Frontal cortex (tissue), 4 donors: Measurements from ENCODE around the gene ZNF407. TPM values are rescaled to one million over a fixed set of nuclear protein-coding genes. Genes with fewer than 3 reads are reported as not detected.

Experiments used
- DNase-seq, 2 donors: peaks; one replicate each; pipeline ENCODE4 v3.0.0; 2012; ENCODE audit warnings: low spot score in 2 of 2
- FAIRE-seq: peaks from 2 replicates; lab custom pipeline; 2012; peaks lifted over from hg19 to GRCh38; lab: Jason Lieb, UNC
- total RNA-seq: library from RNA; depleted of rRNA; stranded (reverse); fragments of >200 nt; gene quantifications from one replicate; pipeline ENCODE4 v1.2.3, GENCODE V29; 2014
- donor health status: control.
- donor health status: control.
- donor health status: control.

The ZNF407 gene
- total RNA-seq, 1 donor from 2014 or later = 22.0 TPM

DNA sequence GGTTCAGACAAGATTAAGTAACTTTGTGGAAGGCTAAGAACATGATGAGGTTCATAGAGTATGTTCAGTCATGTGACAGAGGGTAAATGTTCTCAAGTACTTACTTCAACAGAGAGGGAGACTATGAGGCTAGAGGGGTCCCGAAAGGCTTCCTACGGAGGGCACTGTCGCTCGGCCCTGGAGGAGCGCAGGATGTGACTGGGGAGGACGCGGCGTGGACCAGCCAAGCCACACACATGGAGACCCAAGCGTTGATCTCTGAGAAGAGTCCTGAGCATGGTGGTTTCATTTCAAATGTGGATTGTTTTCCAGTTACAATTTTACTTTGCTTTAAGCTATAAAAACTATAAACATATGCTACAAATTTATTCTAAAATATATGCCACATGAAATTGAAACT, 383.8 kb downstream of the ZNF407 start:
- FAIRE-seq = no peak
- no peak for DNase-seq

DNA sequence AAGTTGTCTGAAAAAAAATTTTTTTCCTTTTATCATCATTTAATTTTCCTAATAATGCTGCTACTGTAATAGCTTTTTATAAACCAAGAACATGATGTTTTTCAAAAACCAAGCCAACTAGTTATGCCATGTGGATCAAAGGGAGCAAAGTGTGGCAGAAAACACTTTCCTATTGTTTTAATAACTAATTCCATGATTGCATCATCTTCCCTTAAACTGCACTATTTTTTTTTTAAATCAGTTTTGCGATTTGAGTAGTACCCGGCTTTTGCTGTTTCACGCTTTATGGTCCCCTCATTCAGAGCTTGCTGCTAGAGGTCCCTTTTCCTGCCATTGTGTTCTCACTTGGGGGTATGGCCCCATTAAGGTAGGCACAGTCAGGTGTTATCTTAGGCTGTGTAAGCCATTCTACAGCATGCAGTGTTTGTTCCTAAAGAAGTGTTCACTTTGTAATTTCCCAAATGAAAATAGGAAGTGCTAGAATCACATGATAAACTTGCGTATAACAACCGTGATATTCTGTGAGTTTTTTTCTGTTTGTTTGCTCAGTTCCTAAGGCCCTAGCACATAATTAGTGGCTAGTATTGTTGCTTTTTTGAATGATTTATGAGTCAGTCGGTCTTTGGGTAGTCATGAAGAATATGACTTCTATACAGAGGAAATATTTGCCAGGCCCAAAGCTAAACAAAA, 385.4 kb downstream of the ZNF407 start:
- DNase-seq (no peak), FAIRE-seq (no peak)

DNA sequence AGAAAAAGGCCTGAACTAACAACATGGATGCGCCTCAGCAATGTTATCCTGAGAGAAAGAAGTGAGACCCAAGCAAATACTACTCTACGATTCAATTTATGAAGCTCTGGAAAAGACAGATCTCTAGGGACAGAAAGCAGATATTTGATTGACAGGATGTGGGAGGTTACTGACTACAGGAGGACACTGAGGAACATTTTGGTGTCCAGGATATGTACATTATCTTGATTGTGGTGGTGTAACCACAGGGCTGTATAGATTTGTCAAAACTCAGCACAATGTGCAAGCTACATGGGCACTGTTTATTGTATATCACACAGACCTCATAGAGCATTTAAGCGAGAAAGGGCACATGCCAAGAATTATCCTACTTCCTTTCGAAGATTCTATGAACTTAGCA, 391.5 kb downstream of the ZNF407 start:
- FAIRE-seq (no peak), DNase-seq (no peak)

DNA sequence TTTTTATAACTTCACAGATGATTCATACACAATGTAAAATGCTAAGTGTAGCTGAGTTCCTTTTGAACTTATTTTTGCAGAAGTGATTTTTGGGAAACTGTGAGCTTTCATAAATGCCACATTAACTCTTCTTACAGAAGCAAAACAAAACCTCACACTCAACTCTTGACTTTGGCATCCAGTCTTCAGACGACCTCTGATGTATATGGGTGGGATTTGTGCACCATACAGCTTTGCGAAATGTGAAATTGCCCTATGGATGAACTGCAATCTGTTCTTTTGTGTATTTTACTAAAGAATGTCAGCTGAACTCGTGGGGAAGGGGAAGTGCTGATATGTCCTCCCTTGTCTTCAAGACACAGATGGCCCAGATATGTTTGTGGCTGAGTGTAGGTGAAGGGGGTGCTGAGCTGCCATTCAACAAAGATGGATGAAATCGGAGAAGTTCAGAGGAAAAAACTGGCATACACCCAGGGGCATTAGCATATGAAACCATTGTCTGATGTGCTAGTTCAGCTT, 393.0 kb downstream of the ZNF407 start:
- DNase-seq = no peak

DNA sequence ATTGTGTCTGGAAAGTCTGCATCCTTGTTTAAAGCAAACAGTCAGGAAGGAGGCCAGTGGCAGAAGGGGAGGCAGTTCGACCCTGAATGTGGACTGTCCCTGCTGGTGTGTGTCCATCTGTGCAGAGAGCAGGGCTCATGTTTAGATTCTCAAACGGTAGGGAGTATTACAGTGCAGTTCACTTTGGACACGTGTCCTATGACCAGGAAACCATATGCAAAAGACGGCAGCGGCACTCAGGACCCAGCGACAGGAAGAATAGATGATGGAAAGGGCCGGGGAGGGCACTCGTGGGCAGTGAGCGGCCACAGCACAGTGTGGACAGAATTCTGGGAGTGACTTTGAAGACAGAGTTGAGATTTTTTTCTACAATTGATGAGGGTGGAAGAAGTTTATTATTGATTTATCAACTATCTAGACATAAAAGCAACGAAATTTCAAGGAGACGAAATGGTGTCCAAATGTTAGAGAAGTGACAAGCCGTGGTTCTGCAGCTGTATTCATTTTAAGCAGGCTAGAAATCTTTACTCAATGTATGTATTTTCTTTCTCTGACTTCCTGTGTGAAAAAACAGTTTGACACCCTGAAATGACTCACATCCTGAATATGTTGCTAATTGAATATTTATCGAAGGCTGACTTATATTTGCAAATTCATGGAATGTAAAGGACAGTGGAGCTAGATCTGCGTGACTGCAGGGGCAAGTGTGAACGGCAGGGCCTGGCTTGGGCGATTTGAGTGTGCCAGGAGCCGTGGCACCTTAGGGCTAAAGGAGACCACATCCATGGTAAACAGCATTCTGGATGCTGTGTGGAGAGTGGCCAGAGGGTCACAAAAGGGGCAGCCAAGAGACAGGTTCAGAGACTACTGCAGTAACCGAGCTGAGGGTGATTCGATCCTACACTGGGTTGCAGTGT, 397.1 kb downstream of the ZNF407 start:
- FAIRE-seq (no peak), DNase-seq (no peak)

More for the DNA sequence above, 393.0 kb downstream of the ZNF407 start:
- no peak for FAIRE-seq

DNA sequence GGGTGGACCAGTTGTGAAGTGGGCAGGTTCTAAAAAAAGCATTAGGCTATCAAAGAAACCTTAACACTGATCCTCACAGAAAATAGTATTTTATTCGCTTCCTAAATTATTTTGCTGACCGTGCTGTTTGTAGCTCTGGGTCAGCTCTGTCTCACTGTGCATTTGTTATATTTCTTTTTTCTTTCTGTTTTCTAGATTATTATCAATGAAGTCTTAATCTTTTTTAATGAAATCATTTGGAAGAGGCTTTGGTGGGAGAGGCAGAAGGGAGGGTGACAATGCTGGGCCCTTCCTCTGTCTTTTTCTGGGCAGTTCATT, 397.7 kb downstream of the ZNF407 start:
- FAIRE-seq (no peak), DNase-seq (no peak)

DNA sequence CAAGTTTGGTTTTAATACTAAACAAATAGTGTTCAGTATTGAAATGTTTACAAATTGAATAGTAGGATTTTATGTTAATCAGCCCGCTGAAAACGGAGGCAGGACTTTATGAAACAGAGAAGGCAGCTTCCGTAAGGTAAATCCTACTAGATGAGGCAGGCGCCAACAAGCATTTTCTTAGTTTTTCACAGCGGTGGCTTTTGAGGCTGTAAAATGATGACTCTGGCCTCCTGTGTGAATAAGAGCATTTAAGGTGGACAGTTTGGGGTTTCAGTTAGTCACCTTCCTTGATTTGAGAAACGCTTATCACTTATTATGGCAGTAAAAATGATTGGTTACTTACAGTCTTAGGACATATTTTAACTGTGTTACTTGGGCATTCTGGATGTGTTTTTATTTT, 398.4 kb downstream of the ZNF407 start:
- no peak for FAIRE-seq
- DNase-seq = no peak

DNA sequence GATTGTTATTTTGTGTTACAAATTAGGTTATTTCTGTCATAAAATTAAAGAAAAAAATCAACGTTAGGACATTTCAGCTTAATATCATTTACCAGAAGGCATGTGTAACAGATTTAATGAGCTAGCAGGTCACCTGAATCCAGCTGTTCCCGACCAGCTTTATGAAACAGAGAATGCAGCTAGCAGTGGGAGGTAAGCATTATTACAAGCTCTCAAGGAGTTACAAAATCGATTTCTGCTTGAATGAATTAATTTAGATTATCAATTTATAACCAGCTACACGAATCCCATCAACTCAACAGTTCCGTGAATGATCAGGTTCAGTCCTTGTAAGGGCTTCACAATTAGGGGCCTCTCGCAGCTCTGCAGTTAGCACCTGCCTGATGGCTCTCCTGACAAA, 399.3 kb downstream of the ZNF407 start:
- no peak for FAIRE-seq

DNA sequence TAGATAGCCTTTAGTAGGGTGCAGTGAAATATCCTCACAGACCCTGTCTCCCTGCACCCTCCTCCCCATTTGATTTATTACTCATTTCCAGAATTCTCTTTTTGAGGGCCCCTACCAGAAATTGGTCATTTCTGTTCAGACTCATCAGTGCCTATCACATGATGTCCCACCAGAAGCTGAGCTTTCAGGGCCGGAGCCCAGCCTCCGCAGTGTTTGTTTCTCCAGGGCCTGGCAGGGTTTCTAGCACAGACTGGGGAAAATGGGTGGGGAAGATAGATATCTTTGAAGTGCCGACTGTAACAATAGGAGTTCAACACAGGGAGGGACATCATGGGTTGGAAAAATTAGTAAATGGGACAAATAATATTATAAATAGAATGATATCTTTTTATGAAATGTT, 403.2 kb downstream of the ZNF407 start:
- DNase-seq = no peak
- FAIRE-seq = no peak

More for the DNA sequence above, 399.3 kb downstream of the ZNF407 start:
- DNase-seq = no peak

DNA sequence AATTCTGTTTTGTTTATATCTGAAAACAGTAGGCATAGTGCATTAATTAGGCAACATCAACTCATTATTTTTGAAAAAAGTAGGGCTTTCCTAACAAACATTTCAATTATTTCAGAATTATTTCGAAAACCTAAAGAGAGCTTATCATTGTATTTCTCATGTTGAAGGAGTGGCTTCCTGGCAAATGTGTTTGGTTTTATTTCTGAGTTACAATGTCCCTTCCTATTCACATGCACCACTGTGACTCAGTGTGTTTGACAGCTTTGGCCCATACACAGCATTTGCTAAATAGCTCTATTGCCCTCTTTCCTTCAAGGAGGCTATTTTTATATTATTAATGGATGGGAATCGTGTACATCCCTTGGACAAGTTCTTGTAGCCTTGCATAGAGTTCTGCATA, 405.4 kb downstream of the ZNF407 start:
- FAIRE-seq = no peak
- no peak for DNase-seq

DNA sequence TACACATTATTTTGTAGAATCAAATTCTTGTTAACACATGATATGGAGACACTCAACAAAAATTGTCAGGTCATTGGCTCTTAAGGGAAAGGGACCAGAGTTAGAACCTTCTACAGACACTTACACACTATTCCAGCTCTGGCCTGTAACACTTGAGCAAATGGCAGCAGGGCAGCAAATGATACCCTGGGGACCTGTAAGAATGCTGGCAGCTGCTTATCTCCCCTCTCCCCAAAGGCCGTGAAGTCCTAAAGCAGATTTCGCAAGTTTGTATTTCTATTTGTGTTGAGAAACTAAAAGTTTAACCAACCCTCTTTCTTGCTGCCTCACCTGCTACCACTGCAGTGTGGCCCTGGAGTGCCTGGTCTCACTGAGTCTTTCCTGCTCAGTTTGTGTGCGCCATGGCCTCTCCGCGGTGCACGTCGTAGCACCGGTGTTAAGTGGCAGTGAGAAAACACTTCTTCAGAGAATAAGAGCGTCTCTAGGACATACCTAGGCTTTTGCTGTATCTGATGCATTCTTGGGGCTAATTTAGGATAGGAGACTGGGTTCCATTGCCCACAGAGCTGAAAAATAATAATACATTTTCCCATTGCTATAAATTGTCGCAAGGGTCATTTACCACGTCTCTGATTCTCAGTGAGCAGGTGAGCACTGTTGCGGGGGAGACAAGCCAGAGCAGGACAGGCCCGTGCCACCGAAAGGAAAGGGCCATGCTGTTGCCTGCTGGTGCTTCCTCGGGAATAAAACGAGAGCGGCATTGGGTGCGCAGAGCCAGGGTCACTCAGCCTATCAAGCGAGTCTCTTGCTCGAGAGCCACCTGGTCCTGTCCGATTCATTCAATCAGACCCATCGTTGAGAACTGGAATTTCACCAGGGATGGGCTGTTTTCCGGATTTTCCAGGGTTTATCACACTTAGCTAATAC, 406.4 kb downstream of the ZNF407 start:
- no peak for DNase-seq
- FAIRE-seq = no peak

DNA sequence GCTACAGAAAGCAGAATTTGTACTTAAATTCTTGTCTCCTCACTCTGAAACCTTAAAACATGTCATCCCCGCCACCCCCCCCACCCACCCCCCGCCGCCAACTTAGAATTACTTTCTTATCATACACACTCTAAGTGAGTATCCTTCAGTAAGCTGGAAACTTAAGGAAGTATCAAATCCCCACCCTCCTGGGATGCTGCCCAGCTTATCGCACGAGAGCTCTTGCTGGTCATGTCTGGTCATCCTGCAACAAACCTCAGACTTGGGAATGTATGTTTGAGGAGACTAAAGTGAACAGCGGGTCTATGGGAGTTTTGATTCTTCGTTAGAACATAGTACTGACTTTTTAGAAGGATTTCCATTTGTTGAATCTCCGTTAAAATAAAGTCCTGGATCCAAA, 408.0 kb downstream of the ZNF407 start:
- DNase-seq = no peak
- no peak for FAIRE-seq

DNA sequence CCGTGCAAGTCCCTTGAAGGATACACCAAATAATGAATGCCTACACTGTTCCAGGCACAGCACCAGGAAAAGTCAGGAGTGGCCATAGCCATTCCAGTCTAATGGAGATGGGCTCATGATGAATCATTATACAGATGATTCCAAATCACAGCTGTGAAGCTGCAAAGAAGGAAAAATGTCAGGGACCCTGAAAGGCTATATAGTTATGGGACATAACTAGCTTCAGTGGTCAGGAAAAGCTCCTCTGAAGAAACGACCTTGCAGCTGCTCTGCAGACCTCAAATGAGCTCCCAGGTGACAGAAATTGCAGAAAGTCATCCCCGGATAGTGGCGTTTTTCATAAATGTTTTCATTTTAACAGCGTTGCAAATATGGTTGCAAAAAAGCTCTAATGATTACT, 410.5 kb downstream of the ZNF407 start:
- FAIRE-seq = no peak

DNA sequence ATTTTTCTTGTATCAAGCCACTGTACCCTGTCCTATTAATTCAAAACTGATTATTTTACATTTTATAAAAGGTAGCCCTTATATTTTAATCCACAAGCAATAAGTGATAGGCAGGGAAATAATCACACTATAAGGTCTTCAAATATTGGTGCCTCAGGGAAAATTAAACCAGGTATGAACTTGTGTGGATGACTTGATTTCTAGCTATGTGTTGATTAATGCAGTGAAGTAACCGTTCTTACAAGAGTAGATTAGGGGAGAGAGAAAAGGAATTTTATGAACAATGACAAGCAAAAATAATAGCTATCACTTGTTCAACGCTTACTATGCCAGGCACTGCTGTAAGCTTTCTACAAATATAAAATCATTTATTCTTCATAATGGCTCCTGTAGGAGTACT, 411.6 kb downstream of the ZNF407 start:
- FAIRE-seq (no peak), DNase-seq (no peak)

More for the DNA sequence above, 410.5 kb downstream of the ZNF407 start:
- DNase-seq = no peak

DNA sequence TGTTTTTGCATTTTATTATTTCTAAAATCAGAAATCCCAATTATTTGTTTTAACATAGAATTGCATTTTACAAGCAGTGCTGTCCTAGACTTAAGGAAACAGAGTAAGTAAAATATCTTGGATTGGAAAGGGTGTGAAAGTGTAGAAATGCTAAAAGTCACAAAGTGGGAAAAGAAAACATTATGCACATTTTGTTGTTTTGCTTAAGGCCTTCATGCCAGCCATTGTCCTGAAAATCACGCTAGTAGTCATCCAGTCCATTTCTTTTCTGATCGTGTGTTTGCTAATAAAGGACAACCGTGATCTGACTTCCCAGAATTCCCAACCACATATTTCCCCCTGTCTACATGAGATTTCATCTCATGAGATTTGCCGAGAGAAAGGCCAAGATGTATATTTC, 412.2 kb downstream of the ZNF407 start:
- FAIRE-seq = no peak
- no peak for DNase-seq

DNA sequence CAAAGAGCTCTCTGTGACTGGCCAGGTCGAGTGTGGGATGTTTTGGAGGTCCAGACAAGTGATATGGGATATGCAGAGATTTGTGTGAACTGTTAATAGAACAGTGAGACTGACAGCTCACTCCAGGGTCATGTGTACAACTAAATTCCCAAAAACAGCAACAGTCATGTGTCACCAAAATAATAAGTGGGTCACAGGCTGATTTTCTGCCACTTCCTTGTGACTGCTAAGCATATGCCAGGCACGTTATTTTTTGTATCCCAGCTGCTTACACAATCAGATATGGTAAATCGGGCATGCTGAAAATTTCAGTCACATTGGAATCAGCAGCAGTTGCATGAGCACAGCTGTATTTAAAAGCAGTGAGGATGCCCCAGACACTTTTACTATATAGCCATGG, 412.6 kb downstream of the ZNF407 start:
- DNase-seq (no peak), FAIRE-seq (no peak)

DNA sequence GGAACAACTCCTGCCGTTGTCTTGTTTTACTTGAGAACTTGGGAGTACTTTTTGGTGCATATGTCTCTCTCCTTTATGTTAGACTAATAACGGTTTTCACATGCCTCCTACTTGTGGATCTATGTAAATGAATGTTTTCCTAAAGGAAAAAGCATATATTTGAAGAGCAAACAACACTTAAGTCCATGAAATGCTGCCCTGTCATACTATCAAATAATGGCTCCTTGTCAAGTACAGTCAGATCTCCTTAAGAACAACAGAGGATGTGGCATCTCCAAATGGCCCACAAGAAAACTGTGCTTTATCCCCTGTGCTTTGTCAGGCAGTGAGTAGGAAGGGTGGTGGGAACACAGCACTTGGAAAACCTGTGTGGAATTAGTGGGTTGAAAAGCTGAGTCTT, 413.0 kb downstream of the ZNF407 start:
- FAIRE-seq = no peak
- no peak for DNase-seq

DNA sequence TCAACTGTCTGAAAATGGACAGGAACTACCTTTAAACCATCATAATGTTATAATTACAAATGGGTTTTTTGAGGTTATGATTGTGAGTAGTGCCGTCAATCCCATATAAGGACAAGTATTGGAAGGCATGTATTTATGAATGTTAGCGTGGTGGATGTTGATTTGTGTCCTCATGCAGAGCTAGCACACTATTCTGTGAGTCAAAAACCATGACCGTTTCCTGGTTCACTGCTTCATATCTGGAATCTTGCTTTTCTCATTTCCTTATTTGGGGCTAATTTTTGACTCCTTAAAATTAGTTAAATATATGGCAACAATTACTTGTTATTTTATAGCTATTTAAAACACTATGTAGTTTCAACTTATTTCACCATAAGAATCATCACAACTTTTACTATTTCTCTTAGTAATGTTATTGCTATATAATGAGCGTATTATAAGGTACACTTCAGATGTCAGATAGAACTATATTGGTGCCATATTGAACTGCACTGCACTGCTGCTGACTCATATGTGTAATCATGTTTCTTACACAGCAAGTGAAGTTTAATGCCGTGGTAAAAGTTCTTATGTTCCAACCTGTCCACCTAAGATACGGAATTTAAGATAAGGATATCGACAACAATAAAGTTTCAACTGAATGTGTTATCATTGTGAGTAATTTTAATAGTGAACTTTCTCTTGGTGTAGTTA, 418.5 kb downstream of the ZNF407 start:
- FAIRE-seq (no peak), DNase-seq (no peak)

DNA sequence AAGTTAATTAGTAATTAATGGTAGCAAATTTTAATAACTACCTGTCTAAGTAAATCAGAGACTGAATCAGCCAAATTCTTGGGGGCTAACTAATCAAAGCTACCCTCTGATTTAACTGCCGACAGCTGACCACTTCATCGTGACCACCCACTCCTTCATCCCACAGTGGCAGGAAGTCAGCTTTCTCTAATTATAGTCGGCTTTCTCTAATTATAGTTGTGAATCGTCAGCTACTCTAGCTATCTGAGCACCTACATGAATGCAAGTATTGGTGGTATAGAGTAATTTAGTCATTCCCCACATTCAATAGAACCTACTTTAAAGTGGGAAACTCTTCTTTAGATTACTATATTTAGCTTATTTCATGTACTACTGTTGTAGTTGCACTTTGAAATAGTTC, 425.8 kb downstream of the ZNF407 start:
- no peak for FAIRE-seq

DNA sequence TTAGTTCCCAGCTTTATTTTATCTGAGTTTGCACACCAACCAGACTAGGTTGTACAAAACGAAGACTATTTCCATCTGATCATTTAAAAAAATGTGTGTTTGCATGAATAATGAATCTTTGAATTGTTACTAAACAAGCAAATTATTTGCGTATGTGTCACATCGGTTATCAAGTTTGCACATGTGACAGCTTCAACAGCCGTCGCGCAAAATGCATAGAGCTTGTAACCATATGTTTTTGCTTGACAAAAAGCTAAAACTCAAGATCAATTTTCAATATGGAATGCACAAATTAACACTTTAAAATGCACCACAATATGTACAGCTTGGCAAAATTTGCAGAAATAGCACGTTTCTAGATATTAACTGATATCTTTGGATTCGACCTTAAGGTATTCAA, 427.2 kb downstream of the ZNF407 start:
- no peak for DNase-seq

More for the DNA sequence above, 425.8 kb downstream of the ZNF407 start:
- DNase-seq = no peak

More for the DNA sequence above, 427.2 kb downstream of the ZNF407 start:
- FAIRE-seq = no peak
